Tibial nerve (tissue), 4 donors: Measurements from ENCODE around the gene NFATC2.

Source experiments
- EP300 ChIP-seq, 2 donors: sonication (generic); formaldehyde crosslinking; IDR thresholded peaks; one replicate each; pipeline ENCODE4 v1.6.1; 2017; ENCODE audit warnings: antibody characterized with exemption in 2 of 2, mild to moderate bottlenecking in 1 of 2
- POLR2A ChIP-seq, 2 donors: fragments of 450-650 bp; IDR thresholded peaks; one replicate each; pipeline ENCODE4 v1.6.1; 2017; ENCODE audit warnings: antibody characterized with exemption in 2 of 2, mild to moderate bottlenecking in 2 of 2, moderate library complexity in 2 of 2
- TF ChIP-seq, protein P1 (sequence below), 5 experiments: fragments of 200-600 bp in 3 of 5; fragments of 450-650 bp in 2 of 5; sonication (generic) in 3 of 5; IDR thresholded peaks; one replicate each; pipeline ENCODE4 v1.5.1; 2016 to 2019; ENCODE audit warnings: antibody characterized with exemption in 5 of 5, mild to moderate bottlenecking in 3 of 5, moderate library complexity in 2 of 5

DNA sequence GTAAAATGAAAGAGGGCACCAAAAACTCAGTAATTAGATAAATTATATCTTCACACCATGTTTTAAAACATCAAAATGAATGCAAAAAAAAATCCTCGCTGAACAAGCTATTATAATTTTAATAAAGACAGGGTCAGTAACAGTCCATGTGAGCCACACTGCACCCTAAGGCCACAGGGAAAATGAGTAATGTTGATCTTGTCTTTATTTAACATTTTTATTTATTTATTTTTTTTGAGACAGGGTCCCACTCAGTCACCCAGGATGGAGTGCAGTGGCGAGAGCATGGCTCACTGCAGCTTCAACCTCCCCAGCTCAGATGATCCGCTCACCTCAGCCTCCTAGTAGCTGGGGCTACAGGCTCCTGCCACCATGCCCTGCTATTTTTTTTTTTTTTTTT lies 8.7 kb upstream of the NFATC2 start:
- TF ChIP-seq, protein P1, sequence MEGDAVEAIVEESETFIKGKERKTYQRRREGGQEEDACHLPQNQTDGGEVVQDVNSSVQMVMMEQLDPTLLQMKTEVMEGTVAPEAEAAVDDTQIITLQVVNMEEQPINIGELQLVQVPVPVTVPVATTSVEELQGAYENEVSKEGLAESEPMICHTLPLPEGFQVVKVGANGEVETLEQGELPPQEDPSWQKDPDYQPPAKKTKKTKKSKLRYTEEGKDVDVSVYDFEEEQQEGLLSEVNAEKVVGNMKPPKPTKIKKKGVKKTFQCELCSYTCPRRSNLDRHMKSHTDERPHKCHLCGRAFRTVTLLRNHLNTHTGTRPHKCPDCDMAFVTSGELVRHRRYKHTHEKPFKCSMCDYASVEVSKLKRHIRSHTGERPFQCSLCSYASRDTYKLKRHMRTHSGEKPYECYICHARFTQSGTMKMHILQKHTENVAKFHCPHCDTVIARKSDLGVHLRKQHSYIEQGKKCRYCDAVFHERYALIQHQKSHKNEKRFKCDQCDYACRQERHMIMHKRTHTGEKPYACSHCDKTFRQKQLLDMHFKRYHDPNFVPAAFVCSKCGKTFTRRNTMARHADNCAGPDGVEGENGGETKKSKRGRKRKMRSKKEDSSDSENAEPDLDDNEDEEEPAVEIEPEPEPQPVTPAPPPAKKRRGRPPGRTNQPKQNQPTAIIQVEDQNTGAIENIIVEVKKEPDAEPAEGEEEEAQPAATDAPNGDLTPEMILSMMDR (IDR thresholded peaks at IDR 0.05) = no peak
- TF ChIP-seq POLR2A (IDR thresholded peaks at IDR 0.05) = no peak
- TF ChIP-seq EP300 (IDR thresholded peaks at IDR 0.05) = no peak
